K562 (cell line): ENCODE measurements around the gene NR1D2. TPM values are rescaled to one million over a fixed set of nuclear protein-coding genes. Genes with fewer than 3 reads are reported as not detected.

ENCODE experiments used
- ATAC-seq: fragments of 200-7000 bp; cut with Tn5 transposase; 3 replicates; pipeline ENCODE4 v1.9.1; 2020; ENCODE audit warnings: moderate library complexity
- BruUV-seq: library from RNA; stranded (reverse); fragments of 400-500 nt; replicated peaks from 2 replicates; lab custom pipeline; 2021; lab: Mats Ljungman, UMichigan
- CTCF ChIA-PET: fragments of 300-600 bp; formaldehyde crosslinking; extraction: SDS; loops from one replicate; lab custom pipeline; 2021; ENCODE audit warnings: low intra/inter-chr PET ratio; lab: Yijun Ruan, JAX
- POLR2A ChIA-PET: fragments of 300-600, 350-650 bp; sonication (Branson Sonifier 250); formaldehyde crosslinking; extraction: SDS; loops from one replicate; lab custom pipeline; 2021; ENCODE audit warnings: antibody characterized with exemption, inconsistent platforms; lab: Yijun Ruan, JAX
- DNase-seq, 4 experiments: peaks; one replicate each; pipeline versions ENCODE4 v3.0.0 to v3.0.0-alpha.2; 2011 to 2018; ENCODE audit warnings: low spot score in 3 of 4, mixed read lengths in 3 of 4; ENCODE audit errors: extremely low read depth in 1 of 4
- FAIRE-seq: peaks from 2 replicates; lab custom pipeline; 2011; peaks lifted over from hg19 to GRCh38; lab: Jason Lieb, UNC
- H2AFZ ChIP-seq: 2 replicates; pipeline ENCODE4 v1.6.0; 2011; ENCODE audit warnings: low read depth, low read length, control low read depth, inconsistent platforms
- H3K27ac ChIP-seq: fragments of 200-600 bp; 3 replicates; pipeline ENCODE4 v1.8.0; 2011; ENCODE audit warnings: low read depth, mild to moderate bottlenecking, control low read depth, inconsistent platforms, low read length, moderate library complexity, mixed read lengths; ENCODE audit errors: extremely low read depth
- H3K27me3 ChIP-seq, 2 experiments: fragments of 300-600 bp in 1 of 2; 2 replicates in 1 of 2; 3 replicates in 1 of 2; pipeline versions ENCODE4 v1.6.0 to v1.8.0; 2011; ENCODE audit warnings: inconsistent platforms in 2 of 2, low read length in 2 of 2, mild to moderate bottlenecking in 1 of 2, mixed read lengths in 1 of 2, moderate library complexity in 1 of 2; ENCODE audit not compliant: control insufficient read depth in 2 of 2, insufficient read depth in 2 of 2
- H3K36me3 ChIP-seq: fragments of 300-600 bp; 3 replicates; pipeline ENCODE4 v1.8.0; 2011; ENCODE audit warnings: mild to moderate bottlenecking, low read length, inconsistent platforms; ENCODE audit not compliant: control insufficient read depth, insufficient read depth
- H3K4me1 ChIP-seq, 2 experiments: fragments of 200-600 bp in 1 of 2; replicated peaks in 1 of 2; 2 replicates in 1 of 2; 3 replicates in 1 of 2; pipeline versions ENCODE4 v1.5.1 to v1.8.0; 2011; ENCODE audit warnings: inconsistent platforms in 2 of 2, low read length in 2 of 2, mild to moderate bottlenecking in 1 of 2, mixed read lengths in 1 of 2, moderate library complexity in 1 of 2; ENCODE audit not compliant: control insufficient read depth in 2 of 2, insufficient read depth in 2 of 2
- H3K4me2 ChIP-seq: 2 replicates; pipeline ENCODE4 v1.6.1; 2011; ENCODE audit warnings: low read length, control low read depth, inconsistent platforms, mixed read lengths; ENCODE audit not compliant: insufficient read depth
- H3K4me3 ChIP-seq: fragments of 200-600 bp; sonication (generic), shearing (Covaris generic); 2 replicates; pipeline ENCODE4 v1.5.1; 2016; ENCODE audit warnings: control low read depth, inconsistent platforms
- H3K79me2 ChIP-seq: fragments of 200-600 bp; 3 replicates; pipeline ENCODE4 v1.8.0; 2011; ENCODE audit warnings: low read length, inconsistent platforms; ENCODE audit not compliant: control insufficient read depth, insufficient read depth
- H3K9ac ChIP-seq, 2 experiments: 2 replicates each; pipeline versions ENCODE4 v1.6.0 to v1.6.1; 2011; ENCODE audit warnings: low read depth in 2 of 2, low read length in 2 of 2, control low read depth in 1 of 2, inconsistent platforms in 1 of 2, mild to moderate bottlenecking in 1 of 2, mixed read lengths in 1 of 2; ENCODE audit not compliant: insufficient read depth in 1 of 2
- H3K9me1 ChIP-seq: one replicate; pipeline ENCODE4 v1.6.0; 2011; ENCODE audit warnings: inconsistent platforms, mild to moderate bottlenecking, low read length, moderate library complexity; ENCODE audit not compliant: control insufficient read depth, insufficient read depth
- H3K9me3 ChIP-seq: replicated peaks from 2 replicates; pipeline ENCODE4 v1.5.1; 2011; ENCODE audit warnings: low read depth, low read length, inconsistent platforms; ENCODE audit not compliant: control insufficient read depth, insufficient read depth
- H4K20me1 ChIP-seq: replicated peaks from 2 replicates; pipeline ENCODE4 v1.6.1; 2011; ENCODE audit warnings: low read length, inconsistent platforms, mixed read lengths; ENCODE audit not compliant: control insufficient read depth, insufficient read depth
- DEAF1 ChIP-seq: fragments of 450-650 bp; formaldehyde crosslinking; IDR thresholded peaks from 2 replicates; pipeline ENCODE4 v1.4.0; 2020; ENCODE audit warnings: mild to moderate bottlenecking, moderate library complexity
- E2F3 ChIP-seq: fragments of 250-450 bp; sonication (Bioruptor Pico); IDR thresholded peaks from 2 replicates; pipeline ENCODE4 v1.4.0; 2020; ENCODE audit warnings: mild to moderate bottlenecking
- EGR1 ChIP-seq: fragments of 450-650 bp; conservative IDR thresholded peaks from 2 replicates; pipeline ENCODE4 v1.6.1; 2017; ENCODE audit warnings: mild to moderate bottlenecking
- ELK3 ChIP-seq: fragments of 450-650 bp; formaldehyde crosslinking; IDR thresholded peaks from 2 replicates; pipeline ENCODE4 v1.4.0; 2020; ENCODE audit warnings: mild to moderate bottlenecking
- HCFC1 ChIP-seq: IDR thresholded peaks from 2 replicates; pipeline ENCODE4 v1.6.1; 2012; ENCODE audit warnings: low read depth, low read length, improper control_type of control experiment
- NFXL1 ChIP-seq: fragments of 450-650 bp; formaldehyde crosslinking; IDR thresholded peaks from 2 replicates; pipeline ENCODE4 v1.4.0; 2021; ENCODE audit warnings: mild to moderate bottlenecking
- PBX2 ChIP-seq, 2 experiments: IDR thresholded peaks in 1 of 2; conservative IDR thresholded peaks in 1 of 2; 2 replicates each; pipeline ENCODE4 v1.6.1; 2016; ENCODE audit warnings: low read depth in 2 of 2, mild to moderate bottlenecking in 1 of 2, missing compliant biosample characterization in 1 of 2, missing genetic modification characterization in 1 of 2, moderate library complexity in 1 of 2
- PHF8 ChIP-seq: fragments of 200-600 bp; sonication (generic); IDR thresholded peaks from 2 replicates; pipeline ENCODE4 v1.6.1; 2012; ENCODE audit warnings: mixed run types, mild to moderate bottlenecking, inconsistent platforms, low read length, moderate library complexity, borderline replicate concordance
- STAT6 ChIP-seq: sonication (generic); formaldehyde crosslinking; IDR thresholded peaks from 2 replicates; pipeline ENCODE4 v1.8.1; 2023; ENCODE audit warnings: mild to moderate bottlenecking, missing genetic modification reagents
- ZNF140 ChIP-seq: fragments of 250-450 bp; sonication (Bioruptor Pico); IDR thresholded peaks from 2 replicates; pipeline ENCODE4 v1.8.0; 2021; ENCODE audit warnings: moderate library complexity, mild to moderate bottlenecking, inconsistent platforms
- ZNF75A ChIP-seq: fragments of 450-650 bp; formaldehyde crosslinking; IDR thresholded peaks from 2 replicates; pipeline ENCODE4 v1.4.0; 2020; ENCODE audit warnings: mild to moderate bottlenecking
- ZNF77 ChIP-seq: fragments of 250-450 bp; sonication (Bioruptor Pico); IDR thresholded peaks from 2 replicates; pipeline ENCODE4 v1.5.0; 2020
- ZNF79 ChIP-seq: fragments of 250-450 bp; sonication (Bioruptor Pico); IDR thresholded peaks from 2 replicates; pipeline ENCODE4 v1.4.0; 2020; ENCODE audit warnings: low read depth, mild to moderate bottlenecking, moderate library complexity
- WGBS: fragments of 100-300 bp; shearing (Covaris generic); methylation state at CpG from one replicate; pipeline ENCODE4 v1.1.6; 2016; ENCODE audit warnings: low coverage, mixed read lengths; ENCODE audit not compliant: insufficient coverage; ENCODE audit errors: missing lambda C conversion rate; 5-methylcytosine and 5-hydroxymethylcytosine counted together
- in situ Hi-C: fragments of 300-500 bp; cut with MboI; formaldehyde crosslinking; loops from 4 replicates; pipeline ENCODE4 v1.15.0; 2018; ENCODE audit warnings: inconsistent platforms, mixed read lengths
- intact Hi-C: fragments of 100-400 bp; cut with micrococcal nuclease; formaldehyde crosslinking; loops from 2 replicates; pipeline ENCODE4 v1.14.2; 2022
- polyA plus RNA-seq, 8 experiments: library from polyadenylated mRNA; depleted of rRNA in 4 of 8; stranded (reverse) in 5 of 8; unstranded in 3 of 8; fragments of >200 nt; fragmentation: Nextera tagmentation in 2 of 8; fragmentation: Illumina TruSeq in 1 of 8; extraction: Ambion mirVana in 2 of 8; extraction: Trizol in 1 of 8; gene quantifications; 2 replicates each; pipeline versions ENCODE4 v1.2.1 to v1.2.3, GENCODE V29; 2011 to 2014; ENCODE audit warnings: inconsistent platforms in 1 of 8, missing spikeins in 1 of 8
- total RNA-seq, 7 experiments: library from RNA; depleted of rRNA in 6 of 7; stranded (reverse); fragments of >200 nt in 6 of 7; fragmentation: Illumina TruSeq in 2 of 7; extraction: Trizol in 2 of 7; gene quantifications; 2 replicates each; pipeline versions ENCODE4 v1.2.1 to v1.2.3, GENCODE V29; 2011 to 2021; ENCODE audit warnings: low replicate concordance in 1 of 7

The NR1D2 gene
- total and polyA plus RNA-seq, 9 of the 15 experiments (the other 6 are each of a cell fraction or from before 2014, with no cell fraction given): 1.2 to 5.5 (median 2.9) TPM

GRCh38 chr3:24005669-24006068, 60.6 kb downstream of the NR1D2 start:
- intact Hi-C loops (no loop called here), in situ Hi-C loops (loop anchor here (5.0 kb wide), 1 partner anchor 677 kb away; no protein-coding TSS in a partner anchor)
- Histone ChIP-seq H3K4me2 (no peak overlapping the region), H3K79me2 (no peaks in the 10 kb centered on the region), H3K9me1 (no peaks in the 10 kb centered on the region), H3K36me3 (no peaks in the 10 kb centered on the region), H3K9ac (no peak overlapping the region), H3K4me1 (no peaks in the 10 kb centered on the region), H3K27me3 (peaks cover 10 to 13% of the 10 kb centered on the region in 2 experiments; a peak in 3 of 5 replicates), H3K27ac (no peak overlapping the region), H4K20me1 (no peaks in the 10 kb centered on the region), H2AFZ (no peak overlapping the region), H3K4me3 (no peak overlapping the region), H3K9me3 (no peaks in the 10 kb centered on the region)
- ChIA-PET POLR2A (interaction anchor here (1.4 kb wide), 1 partner anchor 8 kb away, joined by 4 read pairs; no protein-coding TSS in a partner anchor), CTCF (no interaction called here)
- FAIRE-seq (no peak), ATAC-seq (no peak), DNase-seq (no peak)
- WGBS: 13% methylated on average over 8 of the region's 8 CpGs
- no TSS peak for BruUV-seq
- TF ChIP-seq DEAF1 (CRISPR knock-in tag) (no peak), EGR1 (no peak), ELK3 (CRISPR knock-in tag) (no peak), ZNF79 (no peak), PBX2 (CRISPR knock-in tag; IDR thresholded peaks at IDR 0.05; ENCODE audit: low read depth) (no peak), PBX2 (tag; conservative IDR thresholded peaks at IDR 0.05; ENCODE audit: low read depth) (no peak), PHF8 (no peak), ZNF75A (CRISPR knock-in tag) (no peak), ZNF140 (CRISPR knock-in tag) (no peak), ZNF77 (no peak), HCFC1 (no peak), E2F3 (CRISPR knock-in tag) (no peak), STAT6 (CRISPR knock-in tag) (no peak), NFXL1 (CRISPR knock-in tag) (no peak)
